NCI-H187 treated with DMSO at 0.1 percent for 48 hours (cell line): Measurements from ENCODE around the gene CHKB.
"Not testable (repeated sequence)": the region's sequence is repeated elsewhere in the genome, so short reads cannot be mapped to it uniquely, and the experiment has no call there.

Source experiments
- DNase-seq: peaks from one replicate; lab custom pipeline; 2025; lab: John Stamatoyannopoulos, UW

Gene CHKB

DNA sequence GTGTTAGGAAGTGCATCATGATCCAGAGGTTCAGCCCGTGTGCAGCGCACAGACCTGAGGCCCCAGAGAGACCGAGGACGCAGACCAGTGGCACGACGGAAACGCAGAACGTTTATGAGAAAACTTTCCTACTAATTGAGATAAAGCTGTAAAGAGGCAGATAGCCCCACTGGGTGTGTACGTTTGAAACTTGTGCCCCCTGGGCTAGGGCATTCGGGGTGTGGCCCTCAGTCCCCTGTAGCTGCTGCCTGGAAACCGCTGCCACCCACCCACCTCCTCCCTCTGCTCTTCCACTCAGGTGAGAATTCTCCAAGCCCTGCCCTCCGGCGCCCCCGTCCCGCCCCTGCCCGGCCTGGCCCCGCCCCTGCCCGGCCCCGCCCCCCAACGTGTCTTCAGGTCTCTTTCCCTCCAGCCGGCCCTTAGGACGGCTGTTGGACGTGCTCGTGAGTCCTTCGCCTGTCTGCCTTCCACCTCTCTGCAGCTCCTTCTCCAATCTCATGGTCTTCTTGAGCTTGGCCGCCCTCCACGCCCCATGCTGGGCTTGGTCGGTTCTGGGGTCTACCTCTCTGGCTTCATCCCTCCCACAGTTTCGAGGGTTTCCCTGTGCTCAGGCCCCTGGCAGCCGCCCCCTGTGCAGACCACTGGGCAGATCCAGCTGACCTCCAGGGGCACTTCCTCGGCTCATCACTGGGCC, 30.0 kb upstream of the CHKB start:
- DNase-seq = no peak

DNA sequence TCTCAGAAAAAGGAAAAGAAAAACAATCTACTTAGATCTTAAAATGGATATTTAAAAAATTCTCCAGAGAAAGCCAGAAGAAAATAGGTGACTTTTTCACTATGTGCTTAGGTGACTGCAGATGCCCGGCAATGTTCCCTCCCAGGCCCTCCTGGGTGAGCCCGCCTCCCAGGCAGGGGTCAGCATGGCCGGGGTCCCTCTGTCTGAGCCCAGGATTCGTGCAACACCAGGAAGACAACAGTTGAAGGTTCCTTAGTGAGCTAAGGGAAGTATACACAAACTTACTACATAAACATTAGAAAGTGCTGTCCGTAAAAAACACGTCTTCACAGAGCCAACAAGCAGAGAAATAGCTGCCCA, 29.5 kb upstream of the CHKB start:
- no peak for DNase-seq

DNA sequence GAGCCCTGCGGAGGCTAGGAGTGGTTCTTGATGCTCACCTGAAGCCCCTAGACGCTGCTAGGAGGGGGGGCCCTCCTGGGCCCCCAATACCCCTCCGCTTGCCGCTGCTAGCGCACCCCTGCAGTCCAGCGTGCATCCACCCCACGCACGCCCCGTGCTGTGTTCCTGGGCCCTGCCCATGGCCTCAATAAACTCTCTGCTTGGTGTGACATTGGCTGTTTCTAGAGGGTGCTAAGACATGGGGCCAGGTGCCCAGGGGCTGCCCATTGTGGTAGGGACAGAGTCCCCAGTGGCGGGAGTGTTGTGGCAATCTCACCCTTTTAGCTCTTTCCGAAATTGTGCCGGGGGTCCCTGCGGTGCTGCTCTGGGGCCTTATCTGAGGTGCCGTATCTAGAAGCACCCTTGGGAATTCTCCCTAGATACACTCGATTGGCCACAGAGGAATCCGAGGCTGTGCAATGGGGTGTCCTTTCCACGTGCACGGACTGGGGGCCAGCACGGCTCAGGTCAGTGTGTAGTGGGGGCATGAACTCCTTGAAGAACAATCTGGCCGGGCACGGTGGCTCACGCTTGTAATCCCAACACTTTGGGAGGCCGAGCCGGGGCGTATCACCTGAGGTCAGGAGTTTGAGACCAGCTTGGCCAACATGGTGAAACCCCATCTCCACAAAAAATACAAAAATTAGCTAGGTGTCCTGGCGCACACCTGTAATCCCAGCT, 28.9 kb upstream of the CHKB start:
- DNase-seq = no peak

DNA sequence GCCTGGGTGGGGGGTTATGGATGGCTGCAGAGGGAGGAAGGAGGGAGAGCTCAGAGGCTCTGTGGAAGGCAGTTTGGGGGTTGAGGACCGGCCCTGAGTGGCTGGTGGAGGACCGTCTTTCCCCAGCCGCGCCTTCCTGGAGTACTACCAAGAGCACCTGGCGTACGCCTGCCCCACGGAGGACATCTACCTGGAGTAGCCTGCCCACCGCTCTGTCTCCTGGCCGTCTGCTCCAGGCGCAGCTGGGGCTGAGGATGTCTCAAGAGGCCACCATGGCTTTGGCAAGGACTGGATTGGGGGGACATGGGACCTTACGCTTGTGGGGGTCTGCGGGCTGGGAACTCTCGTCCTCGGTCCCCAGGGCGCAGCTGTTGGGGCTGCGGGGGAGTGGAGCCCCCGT, 27.9 kb upstream of the CHKB start:
- no peak for DNase-seq

DNA sequence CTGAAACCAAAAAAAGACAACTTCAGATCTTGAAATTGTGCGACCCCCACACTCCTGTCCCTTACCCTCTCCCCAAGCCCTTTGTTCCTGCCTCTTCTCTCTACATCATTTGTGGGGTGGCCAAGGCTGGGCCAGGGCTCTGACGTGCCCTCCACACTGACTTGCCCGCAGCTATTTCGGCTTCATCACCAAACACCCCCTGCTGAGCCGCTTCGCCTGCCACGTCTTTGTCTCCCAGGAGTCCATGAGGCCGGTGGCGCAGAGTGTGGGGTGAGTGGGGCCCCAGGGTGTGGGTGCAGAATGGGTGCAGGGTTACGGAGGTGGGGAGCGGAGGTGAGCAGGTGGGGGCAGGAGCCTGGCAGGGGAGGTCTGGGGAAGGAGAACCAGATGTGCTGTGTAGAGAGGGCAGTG, 27.4 kb upstream of the CHKB start:
- no peak for DNase-seq

DNA sequence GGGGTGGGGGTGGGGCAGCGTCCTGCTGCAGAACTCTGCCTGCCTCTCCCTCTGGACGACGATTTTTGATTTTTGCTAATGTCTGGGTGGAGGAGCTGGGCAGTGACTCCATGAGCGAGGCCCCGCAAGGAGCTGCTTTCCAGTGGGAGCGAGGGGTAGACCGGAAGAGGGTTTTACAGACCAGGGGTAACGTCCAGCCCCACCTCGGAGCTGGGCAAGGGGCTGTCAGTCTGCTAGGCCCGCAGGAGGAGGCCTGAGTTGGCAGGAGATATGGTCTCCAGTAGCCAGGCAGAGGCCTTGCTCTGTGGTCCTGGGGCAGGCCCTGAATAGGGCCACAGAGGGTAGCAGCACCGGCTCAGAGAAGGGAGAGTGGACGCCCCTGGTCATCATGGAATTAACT, 26.9 kb upstream of the CHKB start:
- DNase-seq = no peak

DNA sequence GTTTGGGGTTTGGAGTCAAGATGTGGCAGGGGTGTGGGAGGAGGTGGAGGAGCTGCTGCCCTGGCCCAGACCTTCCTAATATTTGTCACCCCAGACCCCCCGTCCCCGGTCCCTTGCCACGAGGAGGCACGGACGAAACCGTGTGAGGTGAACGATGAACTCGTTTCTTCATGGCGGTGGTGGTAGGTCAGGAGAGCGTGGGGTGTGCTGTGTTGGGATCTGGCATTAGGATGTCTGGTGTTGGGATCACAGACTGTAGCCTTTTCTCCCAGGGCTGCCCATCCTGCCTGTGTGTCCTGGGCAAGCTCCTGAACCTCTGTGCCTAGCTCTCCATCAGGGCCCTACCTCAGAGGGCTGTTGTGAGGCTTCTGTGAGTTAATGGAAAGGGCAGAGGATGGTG, 26.3 kb upstream of the CHKB start:
- no peak for DNase-seq

DNA sequence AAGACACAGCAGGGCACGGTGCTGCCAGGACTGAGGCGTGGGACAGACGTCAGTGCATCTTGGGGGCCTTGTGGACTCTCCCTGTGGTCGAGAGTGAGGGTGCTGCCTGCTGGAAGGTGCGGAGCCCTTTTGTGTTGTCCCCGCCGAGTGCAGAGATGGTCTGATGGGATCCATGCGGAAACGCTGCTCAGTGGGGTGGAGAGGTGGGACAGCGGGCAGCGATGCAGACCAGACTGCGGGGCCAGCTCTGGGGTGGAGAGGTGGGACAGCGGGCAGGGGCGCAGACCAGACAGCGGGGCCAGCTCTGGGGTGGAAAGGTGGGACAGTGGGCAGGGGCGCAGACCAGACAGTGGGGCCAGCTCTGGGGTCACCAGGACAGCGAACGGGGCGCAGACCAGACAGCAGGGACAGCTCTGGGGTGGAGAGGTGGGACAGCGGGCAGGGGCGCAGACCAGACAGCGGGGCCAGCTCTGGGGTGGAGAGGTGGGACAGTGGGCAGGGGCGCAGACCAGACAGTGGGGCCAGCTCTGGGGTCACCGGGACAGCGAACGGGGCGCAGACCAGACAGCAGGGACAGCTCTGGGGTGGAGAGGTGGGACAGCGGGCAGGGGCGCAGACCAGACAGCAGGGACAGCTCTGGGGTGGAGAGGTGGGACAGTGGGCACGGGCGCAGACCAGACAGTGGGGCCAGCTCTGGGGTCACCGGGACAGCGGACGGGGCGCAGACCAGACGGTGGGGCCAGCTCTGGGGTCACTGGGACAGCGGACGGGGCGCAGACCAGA, 25.6 kb upstream of the CHKB start:
- DNase-seq = not testable (repeated sequence)

DNA sequence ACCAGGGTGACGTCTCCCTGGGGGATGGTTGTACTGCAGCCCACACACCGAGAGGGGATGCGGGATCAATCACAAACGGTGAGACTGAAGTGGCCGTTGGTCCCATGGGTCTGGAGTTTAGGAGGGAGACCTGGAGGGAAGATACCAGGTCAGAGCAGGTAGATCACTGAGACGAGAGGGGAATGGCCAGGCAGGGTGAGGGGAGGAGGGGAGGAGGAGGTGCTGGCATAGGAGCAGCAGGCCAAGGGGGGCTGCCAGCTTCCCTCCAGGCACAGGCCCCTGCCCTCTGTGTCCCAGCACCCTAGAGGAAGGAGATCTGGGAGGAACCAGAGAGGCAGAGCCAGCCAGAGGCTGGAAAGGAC, 25.0 kb upstream of the CHKB start:
- DNase-seq = no peak

DNA sequence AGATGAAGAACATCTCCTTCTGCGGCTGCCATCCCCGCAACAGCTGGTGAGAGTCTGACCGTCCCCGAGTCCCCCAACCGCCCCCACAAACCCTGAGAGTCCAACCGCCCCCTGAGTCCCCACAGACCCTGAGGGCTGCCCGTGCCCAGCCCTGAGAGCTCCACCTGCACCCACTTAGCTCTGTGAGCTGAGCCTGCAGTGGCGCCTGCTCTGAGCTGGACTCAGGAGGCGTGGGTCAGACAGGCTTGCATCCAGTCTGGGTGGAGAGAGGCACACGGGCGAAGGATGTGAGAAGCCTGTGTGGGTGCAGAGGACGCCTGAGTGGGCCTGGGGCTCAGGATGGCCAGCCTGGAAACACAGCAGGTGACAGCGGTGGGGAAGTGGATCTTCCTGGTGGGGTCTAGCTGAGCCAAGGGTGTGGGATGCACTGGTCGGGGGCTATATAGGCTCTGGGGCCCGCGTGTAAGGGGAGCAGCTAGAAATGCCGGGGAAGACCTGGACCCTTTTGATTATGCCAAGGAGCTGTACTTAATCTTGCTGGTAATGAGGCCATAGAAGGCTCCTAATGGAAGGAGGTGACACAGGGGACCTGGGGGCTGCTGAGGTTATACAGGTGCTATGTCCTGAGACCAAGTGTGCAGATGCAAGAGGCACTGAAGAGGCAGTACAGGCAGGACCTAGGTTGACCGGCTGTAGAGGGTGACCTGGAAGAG, 24.5 kb upstream of the CHKB start:
- no peak for DNase-seq

DNA sequence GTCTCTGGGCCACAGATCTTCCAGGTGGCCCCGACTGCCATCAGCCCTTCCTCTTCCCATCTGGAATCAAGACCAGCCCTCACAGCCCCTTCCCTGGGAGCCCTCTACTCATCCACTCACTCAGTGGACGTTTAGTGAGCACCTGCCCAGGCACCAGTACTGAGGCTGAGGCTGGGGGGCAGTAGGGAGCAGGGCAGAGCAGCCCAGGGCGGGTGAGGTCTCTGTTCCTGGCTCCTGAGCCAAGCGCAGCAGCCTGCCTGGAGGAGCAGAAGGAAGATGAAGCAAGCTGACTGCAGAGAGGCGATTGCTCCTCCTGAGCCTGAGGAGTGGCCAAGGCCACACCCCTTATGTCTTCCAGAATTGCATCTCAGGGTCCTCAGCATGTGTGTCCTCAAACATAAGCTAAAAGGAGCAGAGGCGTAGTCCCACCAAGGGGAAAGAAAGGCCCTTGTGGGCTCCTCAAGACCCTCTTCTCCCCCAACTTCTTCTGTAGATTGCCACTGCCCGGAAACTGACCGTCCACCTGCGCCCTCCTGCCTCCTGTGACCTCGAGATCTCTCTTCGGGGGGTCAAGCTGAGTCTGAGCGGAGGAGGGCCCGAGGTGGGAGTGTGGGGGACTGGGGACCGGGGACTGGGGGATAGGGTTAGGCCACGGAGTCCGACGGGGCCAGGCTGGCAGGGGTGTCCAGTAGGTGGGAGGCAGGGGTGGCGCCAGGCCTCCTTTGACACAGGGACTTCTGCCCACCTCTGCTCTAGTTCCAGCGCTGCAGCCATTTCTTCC, 23.7 kb upstream of the CHKB start:
- no peak for DNase-seq

DNA sequence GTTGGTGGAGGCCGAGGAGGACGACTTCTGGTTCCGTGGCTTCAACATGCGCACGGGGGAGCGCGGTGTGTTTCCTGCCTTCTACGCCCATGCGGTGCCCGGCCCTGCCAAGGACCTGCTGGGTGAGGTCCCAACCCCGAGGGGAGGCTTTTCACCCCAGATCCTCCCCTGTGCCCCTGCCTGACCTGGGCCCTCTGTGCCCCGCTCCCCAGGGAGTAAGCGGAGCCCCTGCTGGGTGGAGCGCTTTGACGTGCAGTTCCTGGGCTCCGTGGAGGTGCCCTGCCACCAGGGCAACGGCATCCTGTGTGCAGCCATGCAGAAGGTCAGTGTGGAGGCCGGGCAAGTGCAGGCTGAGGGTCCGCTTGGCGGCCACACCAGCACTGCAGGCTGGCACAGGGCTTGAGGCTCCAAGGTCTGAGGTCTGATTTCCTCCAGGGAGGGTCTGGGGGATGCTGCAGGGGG, 23.0 kb upstream of the CHKB start:
- DNase-seq = no peak

DNA sequence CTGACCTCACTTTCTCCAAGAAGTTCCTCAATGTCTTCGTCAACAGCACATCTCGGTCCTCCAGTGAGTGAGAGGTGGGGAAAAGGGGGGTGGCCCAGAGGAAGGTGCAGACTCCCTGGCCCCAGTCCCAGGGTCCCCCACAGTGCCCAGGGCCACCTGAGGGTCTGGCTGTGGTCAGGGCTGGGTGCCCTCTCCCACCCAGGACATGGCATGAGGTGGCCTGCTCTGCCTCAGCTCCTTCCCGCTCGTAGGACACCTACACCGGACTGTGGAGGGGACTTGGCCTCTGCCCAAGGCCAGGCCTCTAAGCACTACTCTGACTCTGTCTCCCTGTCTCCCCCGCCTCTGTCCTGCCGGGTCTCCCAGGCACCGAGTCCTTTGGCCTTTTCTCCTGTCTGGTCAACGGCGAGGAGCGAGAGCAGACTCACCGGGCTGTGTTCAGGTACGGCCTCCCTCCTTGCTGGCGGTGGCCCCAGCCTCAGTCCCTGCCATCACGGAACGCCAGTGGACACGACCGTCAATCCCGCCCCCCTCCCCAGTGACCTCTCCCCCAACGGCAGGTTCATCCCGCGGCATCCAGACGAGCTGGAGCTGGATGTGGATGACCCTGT, 22.5 kb upstream of the CHKB start:
- no peak for DNase-seq

DNA sequence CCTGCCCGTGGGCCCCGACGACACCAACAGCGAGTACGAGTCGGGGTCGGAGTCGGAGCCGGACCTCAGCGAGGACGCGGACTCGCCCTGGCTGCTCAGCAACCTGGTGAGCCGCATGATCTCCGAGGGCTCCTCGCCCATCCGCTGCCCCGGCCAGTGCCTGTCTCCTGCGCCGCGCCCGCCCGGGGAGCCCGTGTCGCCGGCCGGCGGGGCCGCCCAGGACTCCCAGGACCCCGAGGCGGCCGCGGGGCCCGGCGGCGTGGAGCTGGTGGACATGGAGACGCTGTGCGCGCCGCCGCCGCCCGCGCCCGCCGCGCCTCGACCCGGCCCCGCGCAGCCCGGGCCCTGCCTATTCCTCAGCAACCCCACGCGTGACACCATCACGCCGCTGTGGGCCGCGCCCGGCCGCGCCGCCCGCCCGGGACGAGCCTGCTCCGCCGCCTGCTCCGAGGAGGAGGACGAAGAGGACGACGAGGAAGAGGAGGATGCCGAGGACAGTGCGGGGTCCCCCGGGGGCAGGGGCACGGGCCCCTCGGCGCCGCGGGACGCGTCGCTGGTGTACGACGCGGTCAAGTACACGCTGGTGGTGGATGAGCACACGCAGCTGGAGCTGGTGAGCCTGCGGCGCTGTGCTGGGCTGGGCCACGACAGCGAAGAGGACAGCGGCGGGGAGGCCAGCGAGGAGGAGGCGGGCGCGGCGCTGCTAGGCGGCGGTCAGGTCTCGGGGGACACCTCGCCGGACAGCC, 21.8 kb upstream of the CHKB start:
- no peak for DNase-seq

DNA sequence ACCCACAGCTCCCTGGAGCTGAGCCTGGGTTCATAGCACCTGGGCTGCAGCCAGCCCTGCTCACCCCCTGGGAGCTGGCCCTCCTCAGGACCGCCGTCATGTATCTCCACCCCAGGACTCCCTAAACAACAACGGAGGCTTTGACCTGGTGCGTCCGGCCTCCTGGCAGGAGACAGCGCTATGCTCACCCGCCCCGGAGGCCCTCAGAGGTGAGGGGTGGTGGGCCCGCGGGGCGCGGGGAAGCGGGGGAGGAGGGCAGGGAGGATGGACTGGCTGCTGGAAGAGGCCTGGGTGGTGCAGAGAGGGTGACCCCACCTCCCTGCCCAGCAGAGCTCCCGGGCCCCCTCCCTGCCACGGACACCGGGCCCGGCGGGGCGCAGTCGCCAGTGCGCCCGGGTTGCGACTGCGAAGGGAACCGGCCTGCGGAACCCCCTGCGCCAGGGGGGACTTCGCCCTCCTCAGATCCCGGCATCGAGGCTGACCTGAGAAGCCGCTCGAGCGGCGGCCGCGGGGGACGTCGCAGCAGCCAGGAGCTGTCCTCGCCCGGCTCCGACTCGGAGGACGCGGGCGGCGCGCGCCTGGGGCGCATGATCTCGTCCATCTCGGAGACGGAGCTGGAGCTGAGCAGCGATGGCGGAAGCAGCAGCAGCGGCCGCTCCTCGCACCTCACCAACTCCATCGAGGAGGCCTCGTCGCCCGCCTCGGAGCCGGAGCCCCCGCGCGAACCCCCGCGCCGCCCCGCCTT, 21.0 kb upstream of the CHKB start:
- DNase-seq = no peak

DNA sequence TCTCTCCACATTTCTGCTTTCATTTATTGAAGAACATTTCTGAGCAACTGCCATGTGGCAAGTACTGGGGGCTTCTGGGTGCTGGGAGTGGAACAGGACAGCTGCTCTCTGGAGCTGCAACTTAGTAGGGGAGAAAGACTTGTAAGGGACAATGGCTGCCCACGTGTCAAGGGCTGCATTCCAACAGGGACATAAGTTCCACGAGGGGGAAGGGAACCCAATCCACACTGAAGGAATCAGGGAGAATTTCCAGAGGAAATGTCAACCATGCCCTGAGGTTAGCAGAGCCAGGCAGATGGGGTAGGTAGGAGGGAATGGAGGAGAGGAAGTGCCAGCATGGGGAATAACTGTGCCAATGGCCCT, 19.7 kb upstream of the CHKB start:
- no peak for DNase-seq

DNA sequence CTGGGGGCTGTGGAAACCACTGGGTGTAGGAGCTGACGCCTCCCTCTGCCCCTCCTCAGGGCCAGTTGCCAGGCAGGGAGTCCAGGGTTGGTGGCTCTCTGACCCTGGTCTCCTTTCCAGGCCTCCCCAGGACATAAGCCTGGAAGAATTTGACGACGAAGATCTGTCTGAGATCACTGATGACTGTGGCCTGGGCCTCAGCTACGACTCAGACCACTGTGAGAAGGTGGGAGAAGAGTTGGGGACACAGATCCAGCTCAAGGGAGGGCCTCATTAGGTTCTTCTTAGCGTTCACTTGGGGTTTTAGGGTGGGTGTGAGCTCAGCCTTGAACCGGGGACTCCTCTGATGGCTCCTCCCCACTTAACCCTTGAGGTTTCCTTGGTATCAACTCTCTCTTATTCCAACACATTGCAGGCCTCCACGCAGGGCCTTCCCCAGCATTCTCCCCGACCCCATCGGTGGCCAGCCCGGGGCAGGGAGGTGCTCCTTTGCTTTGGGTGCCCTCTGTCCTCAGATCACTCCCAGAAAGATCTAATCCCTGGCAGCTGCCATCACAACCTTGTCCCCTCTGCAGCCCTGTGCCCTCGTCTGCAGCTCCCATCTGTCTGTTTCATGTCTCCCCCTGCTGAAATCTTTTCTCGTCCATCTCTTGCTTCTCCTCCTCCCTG, 19.2 kb upstream of the CHKB start:
- no peak for DNase-seq

DNA sequence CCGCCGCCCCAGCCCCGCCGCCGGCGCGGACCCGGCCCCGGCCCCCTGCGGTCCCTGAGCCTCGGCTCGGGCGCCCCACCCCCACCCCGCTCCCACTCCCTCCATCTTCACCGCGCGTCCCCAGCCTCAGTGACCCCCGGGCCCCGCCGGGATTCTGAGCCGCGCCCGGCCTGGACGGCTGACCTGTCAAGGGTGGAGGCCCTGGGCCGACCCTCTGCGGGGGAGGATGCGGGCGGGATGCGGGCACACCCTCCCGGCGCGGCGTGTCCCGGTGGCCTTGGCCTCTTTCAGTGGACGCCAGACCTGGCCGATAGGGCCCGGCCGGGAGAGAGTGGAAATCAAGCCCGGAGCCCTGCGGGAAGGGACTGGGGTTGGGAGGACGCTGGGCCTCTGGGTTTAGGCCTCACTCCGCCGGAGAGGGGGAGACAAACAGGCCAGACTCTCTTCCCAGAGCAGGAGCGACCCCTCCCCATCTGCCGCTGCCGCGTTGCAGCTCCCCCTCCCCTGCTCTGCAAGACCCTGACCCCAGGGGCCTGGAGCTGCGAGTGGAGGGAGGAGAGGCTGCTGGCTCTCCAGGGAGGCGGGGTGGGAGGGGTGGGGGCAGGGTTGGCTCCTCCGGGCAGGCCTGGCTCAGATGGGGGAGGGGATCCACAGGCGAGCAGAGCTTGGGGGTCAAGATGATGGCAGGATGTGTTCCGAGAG, 18.5 kb upstream of the CHKB start:
- DNase-seq = no peak

DNA sequence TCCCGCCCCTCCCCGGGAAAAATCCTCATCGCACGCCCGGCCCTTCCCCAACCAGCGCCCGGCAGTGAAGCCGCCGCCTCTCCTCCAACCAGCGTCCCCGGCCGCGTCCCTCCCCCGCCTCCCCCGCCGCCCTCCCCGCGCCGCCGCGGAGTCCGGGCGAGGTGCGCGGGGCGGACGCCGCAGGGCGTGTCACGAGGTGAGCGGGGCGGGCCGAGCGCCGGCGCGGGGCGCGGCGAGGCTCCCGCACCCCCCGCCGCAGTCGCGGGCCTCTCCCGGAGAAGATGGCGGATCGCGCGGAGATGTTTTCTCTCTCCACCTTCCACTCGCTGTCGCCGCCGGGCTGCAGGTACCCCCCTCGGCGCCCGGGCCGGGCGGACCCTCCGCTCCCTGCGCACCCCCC, 17.9 kb upstream of the CHKB start, which contains the start of gene MAPK8IP2:
TSS of gene MAPK8IP2 (plus strand) at position 256 of the 400 bp plus-strand sequence. CDS start at position 282, 26 bp downstream.
- DNase-seq = no peak
